ENCODE results near the gene LTBP1.
A peak's percentile ranks its signal among the peaks of the same experiment; 100 is the strongest.
"Not testable (repeated sequence)": the region's sequence is repeated elsewhere in the genome, so short reads cannot be mapped to it uniquely, and the experiment has no call there.

LTBP1 gene

GRCh38 chr2:33042819-33043218, 96.1 kb downstream of the LTBP1 start:
- no peak for DNase-seq (ENCODE audit: low read depth, low spot score)
- in situ Hi-C loops (cut with HindIII; ENCODE audit: low sequenced_read_pairs): no loop called here
- H3K4me3 ChIP-seq (ENCODE audit: low read depth, low read length): no peak overlapping the region
- no peak for TF ChIP-seq CTCF (IDR thresholded peaks at IDR 0.05; ENCODE audit: low read depth, low read length)

DNA sequence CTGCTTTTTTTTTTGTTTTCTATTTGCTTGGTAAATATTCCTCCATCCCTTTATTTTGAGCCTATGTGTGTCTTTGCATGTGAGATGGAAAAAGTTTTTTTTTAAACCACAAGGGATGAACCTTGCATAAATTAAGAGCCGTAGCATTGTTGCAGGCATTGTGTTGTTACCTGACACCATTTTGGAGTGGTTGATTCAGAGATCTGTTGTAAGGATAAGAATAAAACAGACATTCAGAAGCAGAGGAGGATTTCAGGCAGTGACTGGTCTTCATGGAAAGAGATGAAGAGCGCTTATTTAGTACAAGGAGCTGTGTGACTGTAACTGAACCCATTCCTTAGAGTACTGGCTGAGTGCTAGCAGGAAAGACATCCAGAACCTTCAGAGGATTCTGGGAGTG, 101.2 kb downstream of the LTBP1 start:
- TF ChIP-seq CTCF (IDR thresholded peaks at IDR 0.05; ENCODE audit: low read depth, low read length): no peak
- in situ Hi-C loops (cut with HindIII; ENCODE audit: low sequenced_read_pairs): no loop called here
- no peak overlapping the region for H3K4me3 ChIP-seq (ENCODE audit: low read depth, low read length)
- DNase-seq (ENCODE audit: low read depth, low spot score): no peak

- in situ Hi-C loops (cut with HindIII; ENCODE audit: low sequenced_read_pairs): no loop called here
- H3K4me3 ChIP-seq (ENCODE audit: low read depth, low read length): no peak overlapping the region
- TF ChIP-seq CTCF (IDR thresholded peaks at IDR 0.05; ENCODE audit: low read depth, low read length): no peak
- peak; percentile 47 for DNase-seq (ENCODE audit: low read depth, low spot score)
These were observed 105.0 kb downstream of the LTBP1 start for GRCh38 chr2:33051586-33052360.

GRCh38 chr2:33052361-33052735, 105.6 kb downstream of the LTBP1 start:
- no peak for TF ChIP-seq CTCF (IDR thresholded peaks at IDR 0.05; ENCODE audit: low read depth, low read length)
- H3K4me3 ChIP-seq (ENCODE audit: low read depth, low read length): no peak overlapping the region
- in situ Hi-C loops (cut with HindIII; ENCODE audit: low sequenced_read_pairs): no loop called here
- no peak for DNase-seq (ENCODE audit: low read depth, low spot score)

DNA sequence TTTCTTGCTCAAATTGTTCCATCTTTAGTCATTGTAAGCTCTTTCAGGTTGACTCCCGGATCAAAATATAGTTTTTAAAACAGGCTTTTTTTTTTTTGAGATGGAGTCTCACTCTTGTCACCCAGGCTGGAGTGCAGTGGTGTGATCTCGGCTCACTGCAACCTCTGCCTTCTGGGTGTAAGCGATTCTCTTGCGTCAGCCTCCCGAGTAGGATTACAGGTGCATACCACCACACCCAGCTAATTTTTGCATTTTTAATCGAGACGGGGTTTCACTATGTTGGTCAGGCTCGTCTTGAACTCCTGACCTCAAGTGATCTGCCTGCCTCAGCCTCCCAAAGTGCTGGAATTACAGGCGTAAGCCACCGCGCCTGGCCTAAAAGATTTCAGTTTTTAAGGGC, 106.0 kb downstream of the LTBP1 start:
- H3K4me3 ChIP-seq (ENCODE audit: low read depth, low read length); in situ Hi-C loops (cut with HindIII; ENCODE audit: low sequenced_read_pairs); DNase-seq (ENCODE audit: low read depth, low spot score): not testable (repeated sequence)

GRCh38 chr2:33056170-33056569, 109.4 kb downstream of the LTBP1 start:
- DNase-seq (ENCODE audit: low read depth, low spot score): no peak
- TF ChIP-seq CTCF (IDR thresholded peaks at IDR 0.05; ENCODE audit: low read depth, low read length): no peak
- in situ Hi-C loops (cut with HindIII; ENCODE audit: low sequenced_read_pairs): no loop called here
- no peak overlapping the region for H3K4me3 ChIP-seq (ENCODE audit: low read depth, low read length)

DNA sequence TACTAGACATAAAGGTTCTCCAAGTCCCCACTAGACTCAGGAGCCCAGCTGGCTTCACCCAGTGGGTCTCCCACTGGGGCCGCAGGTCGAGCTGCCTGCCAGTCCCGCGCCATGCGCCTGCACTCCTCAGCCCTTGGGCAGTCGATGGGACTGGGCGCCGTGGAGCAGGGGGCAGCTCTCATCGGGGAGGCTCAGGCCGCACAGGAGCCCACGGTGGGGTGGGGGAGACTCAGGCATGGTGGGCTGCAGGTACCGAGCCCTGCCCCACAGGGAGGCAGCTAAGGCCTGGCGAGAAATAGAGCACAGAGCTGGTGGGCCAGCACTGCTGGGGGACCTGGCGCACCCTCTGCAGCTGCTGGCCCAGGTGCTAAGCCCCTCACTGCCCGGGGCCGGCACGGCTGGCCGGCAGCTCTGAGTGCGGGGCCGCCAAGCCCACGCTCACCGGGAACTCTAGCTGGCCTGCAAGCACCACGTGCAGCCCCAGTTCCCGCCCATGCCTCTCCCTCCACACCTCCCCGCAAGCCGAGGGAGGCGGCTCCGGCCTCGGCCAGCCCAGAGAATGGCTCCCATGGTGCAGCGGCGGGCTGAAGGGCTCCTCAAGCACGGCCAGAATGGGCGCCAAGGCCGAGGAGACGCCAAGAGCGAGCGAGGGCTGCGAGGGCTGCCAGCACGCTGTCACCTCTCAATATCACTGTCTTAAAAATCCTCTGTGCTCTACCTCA, 110.7 kb downstream of the LTBP1 start:
- in situ Hi-C loops (cut with HindIII; ENCODE audit: low sequenced_read_pairs); DNase-seq (ENCODE audit: low read depth, low spot score); H3K4me3 ChIP-seq (ENCODE audit: low read depth, low read length): not testable (repeated sequence)

All from astrocyte of the spinal cord (primary cell).